ACC112 (cell line): ENCODE measurements around the gene H2AZ2.

Experiments used
- H2AFZ ChIP-seq: fragments of 200-600 bp; sonication (generic); one replicate; pipeline ENCODE4 v1.6.0; 2017; ENCODE audit warnings: antibody characterized with exemption, low read length; ENCODE audit not compliant: unreplicated experiment
- H3K27ac ChIP-seq: fragments of 200-600 bp; sonication (generic); 2 replicates; pipeline ENCODE4 v1.5.1; 2014; ENCODE audit warnings: low read depth, mild to moderate bottlenecking, antibody characterized with exemption, low read length, moderate library complexity
- H3K27me3 ChIP-seq: fragments of 200-600 bp; sonication (generic); 2 replicates; pipeline ENCODE4 v1.6.1; 2014; ENCODE audit warnings: mild to moderate bottlenecking, antibody characterized with exemption, low read length, moderate library complexity, mixed read lengths; ENCODE audit not compliant: insufficient read depth
- H3K36me3 ChIP-seq: fragments of 200-600 bp; sonication (generic); 2 replicates; pipeline ENCODE4 v1.6.1; 2016; ENCODE audit warnings: mild to moderate bottlenecking, antibody characterized with exemption, low read length, moderate library complexity, mixed read lengths; ENCODE audit not compliant: insufficient read depth
- H3K4me1 ChIP-seq: fragments of 200-600 bp; sonication (generic); one replicate; pipeline ENCODE4 v1.6.1; 2016; ENCODE audit warnings: low read length, mixed read lengths; ENCODE audit not compliant: insufficient read depth, unreplicated experiment, control insufficient read depth
- H3K4me3 ChIP-seq: fragments of 200-600 bp; sonication (generic); 2 replicates; pipeline ENCODE4 v1.5.1; 2014; ENCODE audit warnings: mild to moderate bottlenecking, low read depth, low read length
- H3K79me2 ChIP-seq: fragments of 200-600 bp; sonication (generic); one replicate; pipeline ENCODE4 v1.6.0; 2016; ENCODE audit warnings: low read length; ENCODE audit not compliant: control insufficient read depth, unreplicated experiment, insufficient read depth

H2AZ2 gene

DNA sequence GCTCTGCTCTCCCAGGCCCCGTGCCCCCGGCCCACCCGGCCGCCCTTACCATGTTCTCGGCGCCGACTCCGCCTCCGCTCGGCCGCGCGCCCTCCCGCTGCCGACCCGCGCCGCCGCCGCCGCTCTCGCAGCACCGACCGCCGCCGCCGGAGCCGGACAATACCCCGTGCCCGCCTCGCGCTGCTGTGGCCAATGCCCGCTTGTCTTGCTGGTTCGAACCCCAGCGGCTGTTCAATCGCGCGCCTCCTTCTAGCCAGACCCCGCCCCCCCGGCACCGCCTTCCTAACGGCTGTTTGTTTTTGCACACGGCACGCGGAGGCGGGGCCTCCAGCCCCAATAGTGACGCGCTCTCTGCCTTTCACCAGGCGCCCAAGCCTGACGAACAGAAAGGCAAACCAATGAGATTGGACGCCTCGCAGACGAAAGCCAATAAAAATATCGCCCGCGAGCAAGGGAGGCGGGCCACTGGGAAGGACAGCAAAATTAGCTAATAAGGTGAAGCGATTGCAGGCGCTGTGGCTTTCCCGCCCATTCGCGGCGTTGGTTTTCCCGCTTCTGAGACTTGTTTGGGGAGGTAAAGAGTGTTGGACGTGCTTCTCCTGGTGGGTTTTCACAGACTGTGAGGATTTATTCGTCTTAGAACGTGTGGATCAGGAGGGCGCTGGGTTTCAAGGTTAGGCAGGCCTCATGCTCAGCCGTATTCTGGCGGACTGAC is at the start of gene H2AZ2:
Gene H2AZ2 (minus strand): TSS at position 168 of the 715 bp plus-strand sequence. CDS start 116 bp downstream, at position 52.
- H3K79me2 ChIP-seq: peaks cover 44% of the 10 kb centered on the region

DNA sequence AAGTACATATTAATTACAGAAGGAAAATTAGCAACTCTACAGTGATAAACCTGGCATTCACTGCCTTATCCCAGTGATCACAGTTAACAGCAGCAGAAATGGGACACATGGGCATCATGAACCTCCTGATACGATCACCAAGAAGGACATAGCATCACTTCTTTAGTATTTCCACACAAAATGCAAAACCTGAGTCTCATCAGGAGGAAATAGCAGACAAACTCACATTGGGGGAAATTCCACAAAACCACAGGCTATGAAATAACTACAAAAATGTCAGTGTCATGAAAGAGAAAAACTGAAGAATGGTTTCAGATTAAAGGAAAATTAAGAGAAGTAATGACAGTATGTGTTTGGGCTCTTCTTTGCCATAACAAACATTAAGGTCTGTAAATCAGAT is 49.4 kb upstream of the H2AZ2 start:
- Histone ChIP-seq H3K27ac (no peak overlapping the region), H3K27me3 (no peaks in the 10 kb centered on the region), H3K36me3 (no peaks in the 10 kb centered on the region), H3K79me2 (no peaks in the 10 kb centered on the region), H3K4me3 (no peak overlapping the region), H3K4me1 (no peaks in the 10 kb centered on the region), H2AFZ (no peak overlapping the region)

More for the DNA sequence above, at the start of gene H2AZ2:
- Histone ChIP-seq H2AFZ (peak within 1 kb of the TSS; percentile 27), H3K27ac (peak within 1 kb of the TSS; percentile 93), H3K36me3 (no peaks in the 10 kb centered on the region), H3K27me3 (no peaks in the 10 kb centered on the region), H3K4me1 (peaks cover 7% of the 10 kb centered on the region), H3K4me3 (peak within 1 kb of the TSS; percentile 88)

DNA sequence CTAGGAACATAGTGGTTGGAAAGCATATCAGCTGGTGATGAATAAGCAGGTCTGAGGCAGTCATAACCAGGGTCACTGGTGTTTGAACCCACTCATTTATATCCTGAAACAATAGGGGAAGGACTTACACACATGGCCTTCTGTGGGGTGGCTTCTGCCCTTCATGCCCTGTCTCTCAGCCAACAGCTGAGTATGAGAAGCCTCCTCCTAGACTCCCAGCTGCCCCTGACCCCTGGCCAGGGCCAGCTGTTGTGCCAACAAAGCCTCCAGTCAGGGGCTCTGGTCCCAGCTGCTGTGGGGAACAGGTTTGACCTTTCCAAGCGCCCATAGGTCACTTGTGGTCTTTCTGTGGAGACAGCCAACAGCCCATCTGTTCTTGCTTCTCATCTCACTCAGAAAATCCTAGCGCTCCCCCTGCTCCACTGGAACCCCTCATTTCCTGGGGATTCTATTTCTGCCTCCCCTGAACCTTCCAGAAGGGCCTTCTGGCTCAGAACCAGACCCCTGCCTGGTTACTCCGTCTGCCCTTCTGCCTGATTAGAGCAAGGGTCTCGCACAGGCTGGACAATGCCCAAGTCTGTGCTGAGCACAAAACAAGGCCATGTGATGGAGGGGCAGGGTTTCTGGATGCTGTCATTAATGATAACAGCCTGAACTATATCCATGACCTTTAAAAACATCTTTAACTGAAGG is 47.1 kb upstream of the H2AZ2 start:
- H3K27me3 ChIP-seq: no peaks in the 10 kb centered on the region

DNA sequence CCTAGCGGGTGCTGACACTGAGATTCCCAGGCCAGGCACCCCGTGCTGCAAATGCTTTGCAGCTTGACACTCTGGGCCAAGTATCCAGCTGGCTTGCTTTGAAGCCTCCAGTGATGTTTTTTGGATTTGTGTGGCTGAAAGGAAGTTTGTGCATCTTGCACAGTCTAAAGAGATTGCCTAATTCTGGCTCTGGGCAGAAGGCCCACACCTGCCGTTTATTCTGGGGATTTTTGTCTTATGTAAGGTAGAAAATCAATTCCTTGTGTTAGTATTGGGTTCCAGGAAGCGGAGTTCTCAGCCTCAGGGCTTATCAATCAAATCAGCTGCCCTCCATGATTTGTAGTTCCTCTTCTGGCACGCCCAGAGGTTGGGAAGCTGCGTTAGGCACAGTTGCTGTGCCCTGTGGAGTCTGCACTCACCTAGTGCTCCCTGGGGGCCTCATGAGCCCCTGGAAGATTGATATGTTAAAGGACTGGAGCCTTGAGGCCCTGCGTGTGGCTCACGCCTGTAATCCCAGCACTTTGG is 45.9 kb upstream of the H2AZ2 start:
- H3K27ac ChIP-seq: no peak overlapping the region
- no peaks in the 10 kb centered on the region for H3K79me2 ChIP-seq
- H3K4me1 ChIP-seq: no peaks in the 10 kb centered on the region
- no peaks in the 10 kb centered on the region for H3K36me3 ChIP-seq
- H3K27me3 ChIP-seq: no peaks in the 10 kb centered on the region
- no peak overlapping the region for H3K4me3 ChIP-seq
- H2AFZ ChIP-seq: no peak overlapping the region

More for the DNA sequence above, 47.1 kb upstream of the H2AZ2 start:
- Histone ChIP-seq H3K4me3 (no peak overlapping the region), H3K4me1 (no peaks in the 10 kb centered on the region), H2AFZ (no peak overlapping the region), H3K79me2 (no peaks in the 10 kb centered on the region), H3K36me3 (no peaks in the 10 kb centered on the region), H3K27ac (no peak overlapping the region)

DNA sequence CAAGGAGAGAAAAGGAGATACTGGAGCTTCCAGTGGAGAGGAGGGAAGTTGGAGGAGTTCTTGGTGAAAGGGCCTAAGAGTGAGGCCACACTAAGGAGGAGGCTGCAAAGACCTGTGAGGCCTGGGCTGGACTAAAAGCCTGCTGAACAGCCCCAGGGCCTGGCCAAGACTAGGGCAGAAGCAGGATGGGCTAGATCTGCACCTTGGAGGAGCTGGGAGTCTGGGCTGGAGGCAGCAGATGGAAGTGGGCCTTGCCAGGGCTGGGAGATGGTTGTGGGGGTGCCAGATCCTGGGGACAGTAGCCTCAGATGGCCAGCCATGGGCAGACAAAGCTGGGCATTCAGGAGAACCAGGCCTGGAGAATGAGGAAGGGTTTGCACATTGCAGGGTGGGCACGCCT is 43.9 kb upstream of the H2AZ2 start:
- Histone ChIP-seq H3K4me1 (peaks cover 2% of the 10 kb centered on the region), H3K27me3 (no peaks in the 10 kb centered on the region), H3K36me3 (no peaks in the 10 kb centered on the region), H3K79me2 (peaks cover 10% of the 10 kb centered on the region), H3K27ac (no peak overlapping the region), H3K4me3 (no peak overlapping the region), H2AFZ (no peak overlapping the region)

DNA sequence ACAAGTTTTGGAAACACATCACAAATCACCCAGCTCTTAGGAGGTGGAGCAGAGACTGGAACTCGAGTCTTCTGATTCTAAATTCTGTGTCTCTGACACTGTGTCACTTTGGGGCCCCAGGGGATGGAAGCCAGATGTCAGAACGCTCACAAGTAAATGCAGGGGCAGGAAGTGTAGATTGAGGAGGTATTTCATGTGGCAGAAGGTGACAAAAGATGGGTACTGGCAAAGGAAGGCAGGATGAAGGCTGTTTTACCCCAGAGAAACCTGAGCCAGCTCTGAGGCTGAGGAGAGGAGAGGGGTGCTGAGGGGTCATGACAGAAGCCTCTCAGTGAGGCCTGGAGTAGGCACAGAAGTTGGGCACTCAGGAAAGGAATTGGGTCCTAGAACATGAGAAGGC is 43.5 kb upstream of the H2AZ2 start:
- no peaks in the 10 kb centered on the region for H3K27me3 ChIP-seq
- no peak overlapping the region for H2AFZ ChIP-seq
- peaks cover 12% of the 10 kb centered on the region for H3K79me2 ChIP-seq
- no peak overlapping the region for H3K4me3 ChIP-seq
- peaks cover 6% of the 10 kb centered on the region for H3K4me1 ChIP-seq
- H3K27ac ChIP-seq: no peak overlapping the region
- H3K36me3 ChIP-seq: no peaks in the 10 kb centered on the region

DNA sequence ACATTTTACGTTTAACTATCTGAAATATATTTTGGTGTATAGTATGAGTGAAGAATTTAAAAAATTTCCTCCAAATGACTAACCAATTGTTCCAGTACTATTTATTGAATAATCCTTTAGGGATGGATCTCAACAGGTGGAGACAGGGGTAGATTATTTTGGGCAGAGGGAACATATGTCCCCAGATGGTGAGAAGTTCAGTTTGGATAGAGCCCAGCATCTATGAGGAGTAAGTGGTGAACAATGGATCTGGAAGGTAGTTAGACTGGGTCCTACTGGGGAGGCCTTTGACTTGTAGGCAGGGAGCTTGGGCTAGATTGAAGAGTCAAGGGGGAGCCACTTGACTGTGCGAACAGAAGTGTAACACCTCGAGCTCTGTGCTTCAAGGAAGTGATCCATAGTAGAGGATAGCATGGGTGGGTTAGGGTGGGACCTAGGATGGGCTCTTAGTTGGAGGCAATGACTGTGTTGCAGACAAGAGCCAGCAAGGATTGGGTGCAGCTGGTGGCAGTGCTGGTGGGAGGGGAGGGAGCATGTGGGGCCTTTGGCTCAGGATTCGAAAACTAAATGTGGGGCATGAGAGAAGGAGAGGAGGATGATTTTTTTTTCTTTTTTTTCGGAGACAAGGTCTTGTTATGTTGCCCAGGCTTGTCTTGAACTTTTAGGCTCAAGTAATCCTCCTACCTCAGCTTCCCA is 41.3 kb upstream of the H2AZ2 start:
- H3K4me1 ChIP-seq: peaks cover 9% of the 10 kb centered on the region
- no peak overlapping the region for H3K27ac ChIP-seq
- peaks cover 21% of the 10 kb centered on the region for H3K79me2 ChIP-seq

DNA sequence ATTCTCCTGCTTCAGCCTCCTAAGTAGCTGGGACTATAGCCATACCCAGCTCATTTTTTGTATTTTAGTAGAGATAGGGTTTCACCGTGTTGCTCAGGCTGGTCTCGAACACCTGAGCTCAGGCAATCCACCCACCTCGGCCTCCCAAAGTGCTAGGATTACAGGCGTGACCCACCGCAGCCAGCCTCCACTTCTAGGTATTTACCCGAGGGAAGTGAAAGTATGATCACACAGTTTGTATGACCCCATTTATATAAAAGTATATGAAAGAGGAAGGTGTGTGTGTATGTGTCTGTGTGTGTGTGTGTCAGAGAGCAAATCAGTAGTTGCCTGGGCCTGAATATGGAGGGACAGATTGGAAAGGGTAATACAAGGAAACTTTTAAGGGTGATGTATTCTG is 39.4 kb upstream of the H2AZ2 start:
- Histone ChIP-seq H3K27me3 (no peaks in the 10 kb centered on the region), H3K27ac (peak overlapping the region; percentile 96; the same call in 1 of the 2 replicates), H3K79me2 (peaks cover 41% of the 10 kb centered on the region), H3K4me1 (peaks cover 25% of the 10 kb centered on the region), H3K4me3 (no peak overlapping the region), H3K36me3 (peaks cover 7% of the 10 kb centered on the region; the same call in 1 of the 2 replicates), H2AFZ (no peak overlapping the region)

More for the DNA sequence above, 41.3 kb upstream of the H2AZ2 start:
- Histone ChIP-seq H3K36me3 (no peaks in the 10 kb centered on the region), H2AFZ (no peak overlapping the region), H3K4me3 (no peak overlapping the region), H3K27me3 (no peaks in the 10 kb centered on the region)

DNA sequence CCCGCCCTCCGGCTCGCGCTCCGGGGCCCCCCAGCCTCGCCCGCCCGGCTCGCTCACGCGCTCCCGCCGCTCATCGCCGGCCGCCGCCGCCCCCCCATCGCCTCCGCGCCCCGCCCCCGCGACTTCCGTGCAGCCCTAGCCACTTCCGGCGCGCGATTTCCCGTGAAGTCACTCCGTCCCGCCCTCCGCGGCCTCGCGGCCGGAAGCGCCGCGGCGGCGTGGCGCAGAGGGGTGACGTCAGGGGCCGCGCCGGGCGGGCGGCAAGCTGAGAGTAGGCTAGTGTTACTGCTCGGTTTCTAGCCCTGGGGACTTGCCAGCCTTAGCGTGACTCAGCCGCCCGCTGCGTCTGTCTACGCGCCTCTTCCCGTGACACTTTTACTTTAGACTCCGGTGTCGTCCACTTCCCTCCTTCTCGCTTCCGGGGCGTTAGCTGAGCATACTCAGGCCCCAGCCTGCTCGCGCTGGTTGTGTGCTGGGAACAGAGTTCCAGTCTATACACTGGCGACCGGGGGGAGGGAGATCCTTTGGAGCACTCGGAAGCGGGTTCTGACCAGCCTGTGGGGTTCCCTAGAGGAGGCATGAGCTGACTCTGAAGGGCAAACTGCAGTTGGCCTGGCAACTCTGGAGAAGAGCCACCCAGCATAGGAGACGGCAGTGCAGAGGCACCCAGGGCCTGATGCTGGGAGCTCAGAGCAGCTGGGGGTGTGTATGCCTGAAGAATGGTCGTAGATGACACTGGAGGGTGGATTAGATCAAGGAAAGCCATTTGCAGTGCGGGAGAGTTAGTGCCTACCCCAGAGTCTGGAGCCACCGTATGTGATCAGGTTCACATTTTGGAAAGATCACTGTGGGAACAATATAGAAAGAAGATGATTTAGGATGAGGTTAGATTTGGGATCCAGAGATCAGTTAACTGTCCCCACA is 37.8 kb upstream of the H2AZ2 start, which contains the start of gene PURB:
Gene PURB (minus strand): TSS at position 137 of the 924 bp plus-strand sequence. CDS start 182 bp downstream, outside the sequence.
- H3K79me2 ChIP-seq: peaks cover 57% of the 10 kb centered on the region
- peak within 1 kb of the TSS; percentile 93 for H3K4me3 ChIP-seq
- H3K27me3 ChIP-seq: no peaks in the 10 kb centered on the region
- peaks cover 7% of the 10 kb centered on the region; the same call in 1 of the 2 replicates for H3K36me3 ChIP-seq
- peaks cover 35% of the 10 kb centered on the region for H3K4me1 ChIP-seq
- H3K27ac ChIP-seq: peak within 1 kb of the TSS; percentile 96
- H2AFZ ChIP-seq: peak within 1 kb of the TSS; percentile 59
